HG02981 (cell line): ENCODE results near the gene PABPC3.

Experiments used
- ATAC-seq: cut with Tn5 transposase; IDR thresholded peaks from one replicate; pipeline ENCODE4 v1.9.1; 2021; ENCODE audit warnings: mild to moderate bottlenecking, moderate library complexity; ENCODE audit not compliant: unreplicated experiment

The PABPC3 gene

GRCh38 chr13:25095851-25096453 is at the start of gene PABPC3:
PABPC3 (plus strand) TSS chr13:25096136; CDS start chr13:25096199, 63 bp downstream.
- ATAC-seq, result no peak

GRCh38 chr13:25046274-25046984 is 49.5 kb upstream of the PABPC3 start:
- no peak for ATAC-seq

- ATAC-seq, result no peak
Observed at GRCh38 chr13:25046985-25047511, 48.9 kb upstream of the PABPC3 start.

GRCh38 chr13:25051065-25051464 is 44.9 kb upstream of the PABPC3 start:
- ATAC-seq, result no peak

- no peak for ATAC-seq
Observed at GRCh38 chr13:25059166-25059565, 36.8 kb upstream of the PABPC3 start.

GRCh38 chr13:25059958-25060357 is 36.0 kb upstream of the PABPC3 start:
- ATAC-seq, result no peak

- ATAC-seq, result no peak
Observed at GRCh38 chr13:25062479-25062878, 33.5 kb upstream of the PABPC3 start.

GRCh38 chr13:25064396-25064795 is 31.5 kb upstream of the PABPC3 start:
- ATAC-seq, result no peak

GRCh38 chr13:25065974-25066770 is 29.8 kb upstream of the PABPC3 start:
- ATAC-seq, result no peak

- no peak for ATAC-seq
Observed at GRCh38 chr13:25067064-25067463, 28.9 kb upstream of the PABPC3 start.

GRCh38 chr13:25068810-25069209 is 27.1 kb upstream of the PABPC3 start:
- no peak for ATAC-seq

- ATAC-seq, result no peak
Observed at GRCh38 chr13:25069236-25069635, 26.7 kb upstream of the PABPC3 start.

- ATAC-seq, result no peak
Observed at GRCh38 chr13:25069911-25070310, 26.0 kb upstream of the PABPC3 start.

- ATAC-seq, result no peak
Observed at GRCh38 chr13:25080773-25081172, 15.2 kb upstream of the PABPC3 start.

GRCh38 chr13:25084096-25084495 is 11.8 kb upstream of the PABPC3 start:
- ATAC-seq, result no peak

GRCh38 chr13:25085125-25085742 is 10.7 kb upstream of the PABPC3 start:
- no peak for ATAC-seq

- no peak for ATAC-seq
Observed at GRCh38 chr13:25088562-25089221, 7.2 kb upstream of the PABPC3 start.

- no peak for ATAC-seq
Observed at GRCh38 chr13:25097426-25097825, 1.5 kb downstream of the PABPC3 start.

- ATAC-seq, result no peak
Observed at GRCh38 chr13:25103711-25104110, 7.8 kb downstream of the PABPC3 start.

GRCh38 chr13:25109341-25109740 is 13.4 kb downstream of the PABPC3 start:
- no peak for ATAC-seq
